CD4-positive, alpha-beta T cell treated with Interleukin-12 subunit alpha and Interleukin-12 subunit beta, for 1 hour (primary cell): ENCODE results near the gene NCLN.
"Not testable (repeated sequence)": the region's sequence is repeated elsewhere in the genome, so short reads cannot be mapped to it uniquely, and the experiment has no call there.

Source experiments
- DNase-seq: peaks from one replicate; pipeline ENCODE4 v3.0.0-alpha.2; 2020

Gene NCLN

DNA sequence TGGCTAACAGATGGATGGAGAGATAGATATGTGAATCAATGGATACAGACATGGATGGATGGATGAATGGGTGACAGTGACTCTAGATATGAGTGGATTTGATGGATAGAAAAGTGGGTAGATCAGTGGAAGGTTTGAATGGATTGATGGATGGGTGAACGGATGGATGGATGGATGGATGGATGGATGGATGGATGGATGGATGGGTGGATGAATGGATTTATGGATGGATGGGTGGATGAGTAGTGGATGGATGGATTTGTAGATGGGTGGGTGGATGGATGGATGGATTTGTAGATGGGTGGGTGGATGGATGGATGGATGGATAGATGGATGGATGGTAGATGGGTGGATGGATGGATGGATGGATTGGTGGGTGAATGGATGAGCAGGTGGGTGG lies 45.6 kb downstream of the NCLN start:
- no peak for DNase-seq

GRCh38 chr19:3233116-3233515 lies 47.4 kb downstream of the NCLN start:
- no peak for DNase-seq

GRCh38 chr19:3233831-3234230 lies 48.1 kb downstream of the NCLN start:
- DNase-seq: no peak

DNA sequence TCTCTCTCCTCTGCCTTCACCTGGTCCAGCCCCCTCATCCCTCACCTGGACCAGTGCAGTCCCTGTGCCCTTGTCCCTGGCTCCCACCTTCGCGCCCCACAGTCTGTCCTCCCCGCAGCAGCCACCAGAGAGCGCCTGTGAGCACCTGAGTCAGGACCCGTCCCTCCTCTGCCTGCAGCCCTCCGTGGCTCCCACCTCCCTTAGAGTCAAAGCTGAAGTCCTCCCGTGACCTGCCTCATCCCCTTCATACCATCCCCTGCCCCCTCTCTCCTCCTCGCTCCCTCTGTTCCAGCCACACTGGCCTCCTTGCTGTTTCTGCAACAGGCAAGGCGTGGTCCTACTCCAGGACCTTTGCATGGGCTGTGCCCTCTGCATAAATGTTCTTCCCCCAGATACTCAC lies 49.1 kb downstream of the NCLN start:
- no peak for DNase-seq

GRCh38 chr19:3235604-3236003 lies 49.9 kb downstream of the NCLN start:
- DNase-seq: not testable (repeated sequence)

DNA sequence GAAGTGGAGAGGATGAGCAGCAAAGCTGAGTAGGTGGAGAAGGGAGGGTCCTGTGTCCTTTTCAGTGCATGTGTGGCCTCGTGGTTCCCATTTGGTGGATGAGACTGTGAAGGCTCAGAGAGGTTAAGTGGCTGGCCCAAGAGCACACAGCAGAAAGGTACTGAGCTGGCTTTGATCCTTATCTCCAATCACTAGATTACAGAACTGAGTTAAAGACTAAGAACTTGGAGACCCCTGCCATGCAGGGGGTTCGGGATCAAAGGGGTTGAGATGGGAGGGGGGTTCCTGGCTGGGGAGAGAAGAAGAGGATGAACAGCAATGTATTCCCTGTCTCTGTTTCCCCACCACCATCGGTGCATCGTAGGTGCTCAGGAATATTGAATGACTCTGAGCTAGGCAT lies 50.5 kb downstream of the NCLN start:
- no peak for DNase-seq

GRCh38 chr19:3238066-3238561 lies 52.4 kb downstream of the NCLN start:
- DNase-seq: no peak

DNA sequence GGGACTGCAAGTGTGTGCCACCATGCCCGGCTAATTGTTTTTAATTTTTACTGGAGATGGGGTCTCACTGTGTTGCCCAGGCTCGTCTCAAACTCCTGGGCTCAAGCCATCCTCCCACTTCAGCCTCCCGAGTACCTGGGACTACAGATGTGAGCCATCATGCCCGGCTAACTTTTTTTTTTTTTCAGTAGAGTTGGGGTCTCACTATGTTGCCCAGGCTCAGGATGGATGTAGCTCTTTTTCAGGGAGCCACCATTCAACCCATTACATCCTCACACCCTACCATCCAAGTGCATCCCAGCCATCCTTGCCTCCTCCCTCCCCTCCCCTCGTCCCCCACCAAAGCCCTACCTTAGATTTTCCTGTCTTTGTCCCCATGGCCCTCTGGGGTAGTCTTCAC lies 53.6 kb downstream of the NCLN start:
- DNase-seq: no peak

GRCh38 chr19:3243819-3244700 lies 58.3 kb downstream of the NCLN start:
- DNase-seq: peak; percentile 39

DNA sequence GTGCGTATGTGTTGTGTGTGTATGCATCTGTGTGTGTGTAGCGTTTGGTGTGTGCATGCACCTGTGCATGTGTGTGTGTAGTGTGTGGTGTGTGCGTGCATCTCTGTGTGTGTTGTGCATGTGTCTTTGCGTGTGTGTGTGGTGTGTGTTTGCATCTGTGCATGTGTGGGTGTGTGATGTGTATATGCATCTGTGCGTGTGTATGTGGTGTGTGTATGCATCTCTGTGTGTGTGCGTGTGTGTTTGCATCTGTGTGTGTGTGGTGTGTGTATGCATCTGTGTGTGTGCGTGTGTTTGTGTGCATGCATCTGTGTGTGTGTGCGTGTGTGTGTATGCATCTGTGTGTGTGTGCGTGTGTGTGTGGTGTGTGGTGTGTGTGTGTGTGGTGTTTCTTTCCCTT lies 59.3 kb downstream of the NCLN start:
- no peak for DNase-seq

- DNase-seq: no peak
Measured at GRCh38 chr19:3248728-3249326, 63.1 kb downstream of the NCLN start.

- no peak for DNase-seq
Measured at GRCh38 chr19:3249408-3249807, 63.7 kb downstream of the NCLN start.

- DNase-seq: peak; percentile 39
Measured at GRCh38 chr19:3250675-3251074, 64.9 kb downstream of the NCLN start.

DNA sequence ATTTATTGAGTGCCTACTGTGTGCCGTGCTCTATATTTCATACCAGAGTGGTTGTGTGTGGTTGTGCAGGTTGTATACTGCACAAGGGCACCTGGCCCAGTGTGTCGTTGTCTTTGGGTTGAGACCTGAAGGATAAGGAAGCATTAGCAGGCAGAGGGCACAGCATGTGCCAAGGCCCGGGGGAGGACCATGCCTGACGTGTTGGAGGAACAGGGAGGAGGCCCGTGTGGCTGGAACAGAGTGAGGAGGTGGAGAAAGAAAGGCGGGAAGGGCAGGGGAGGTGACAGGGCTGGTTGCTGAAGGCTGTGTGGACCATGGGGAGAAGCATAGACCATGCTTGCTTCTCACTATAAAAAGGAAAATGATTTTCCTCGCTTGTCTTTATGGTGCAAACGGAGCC lies 65.5 kb downstream of the NCLN start:
- DNase-seq: no peak

- no peak for DNase-seq
Measured at GRCh38 chr19:3252650-3253049, 66.9 kb downstream of the NCLN start.

- DNase-seq: no peak
Measured at GRCh38 chr19:3253270-3253669, 67.5 kb downstream of the NCLN start.

GRCh38 chr19:3254520-3254919 lies 68.8 kb downstream of the NCLN start:
- no peak for DNase-seq

GRCh38 chr19:3257071-3257470 lies 71.3 kb downstream of the NCLN start:
- no peak for DNase-seq
